HepG2 (cell line): Measurements from ENCODE around the gene CDK15.

Experiments
- CTCF ChIP-seq: sonication (generic); formaldehyde crosslinking; IDR thresholded peaks from 2 replicates; pipeline ENCODE4 v1.5.0; 2020; ENCODE audit warnings: mild to moderate bottlenecking, missing genetic modification reagents, moderate library complexity
- IRF1 ChIP-seq: sonication (generic); formaldehyde crosslinking; IDR thresholded peaks from 2 replicates; pipeline ENCODE4 v1.4.0; 2020; ENCODE audit warnings: low read depth, mild to moderate bottlenecking, missing genetic modification reagents
- JUND ChIP-seq: sonication (generic); formaldehyde crosslinking; IDR thresholded peaks from 2 replicates; pipeline ENCODE4 v1.8.0; 2022; ENCODE audit warnings: mild to moderate bottlenecking, missing genetic modification reagents
- MYNN ChIP-seq: sonication (generic); formaldehyde crosslinking; IDR thresholded peaks from 2 replicates; pipeline ENCODE4 v1.4.0; 2020; ENCODE audit warnings: mild to moderate bottlenecking, low read depth, missing genetic modification reagents
- POLR2AphosphoS5 ChIP-seq: IDR thresholded peaks from 2 replicates; pipeline ENCODE4 v1.6.1; 2012; ENCODE audit warnings: low read depth, low read length
- TBP ChIP-seq: sonication (generic); formaldehyde crosslinking; IDR thresholded peaks from 2 replicates; pipeline ENCODE4 v1.5.0; 2020; ENCODE audit warnings: missing genetic modification reagents
- ZFX ChIP-seq: sonication (generic); formaldehyde crosslinking; IDR thresholded peaks from 2 replicates; pipeline ENCODE4 v1.4.0; 2020; ENCODE audit warnings: mild to moderate bottlenecking, low read depth, missing genetic modification reagents, moderate library complexity
- ZNF317 ChIP-seq: sonication (generic); formaldehyde crosslinking; IDR thresholded peaks from 2 replicates; pipeline ENCODE4 v1.5.0; 2020; ENCODE audit warnings: mild to moderate bottlenecking, missing genetic modification reagents
- ZNF660 ChIP-seq: sonication (generic); formaldehyde crosslinking; IDR thresholded peaks from 2 replicates; pipeline ENCODE4 v1.5.1; 2020; ENCODE audit warnings: mild to moderate bottlenecking, low read depth, missing genetic modification reagents, borderline replicate concordance
- ZNF747 ChIP-seq: sonication (generic); formaldehyde crosslinking; IDR thresholded peaks from 2 replicates; pipeline ENCODE4 v1.8.1; 2023; ENCODE audit warnings: missing genetic modification reagents, mild to moderate bottlenecking, borderline replicate concordance
- TF ChIP-seq, protein P1 (sequence below), 2 experiments: sonication (generic) in 1 of 2; formaldehyde crosslinking in 1 of 2; IDR thresholded peaks; 2 replicates each; pipeline versions ENCODE4 v1.5.1 to v1.6.1; 2011 to 2020; ENCODE audit warnings: borderline replicate concordance in 1 of 2, low read depth in 1 of 2, low read length in 1 of 2, mild to moderate bottlenecking in 1 of 2, missing genetic modification reagents in 1 of 2, moderate library complexity in 1 of 2

- TF ChIP-seq ZFX (CRISPR knock-in tag) (no peak), TBP (CRISPR knock-in tag) (no peak), CTCF (CRISPR knock-in tag) (no peak), IRF1 (CRISPR knock-in tag) (no peak), ZNF317 (CRISPR knock-in tag) (no peak), ZNF660 (CRISPR knock-in tag) (no peak), ZNF747 (no peak), MYNN (CRISPR knock-in tag) (no peak), POLR2AphosphoS5 (no peak), JUND (CRISPR knock-in tag) (no peak)
- TF ChIP-seq, protein P1, sequence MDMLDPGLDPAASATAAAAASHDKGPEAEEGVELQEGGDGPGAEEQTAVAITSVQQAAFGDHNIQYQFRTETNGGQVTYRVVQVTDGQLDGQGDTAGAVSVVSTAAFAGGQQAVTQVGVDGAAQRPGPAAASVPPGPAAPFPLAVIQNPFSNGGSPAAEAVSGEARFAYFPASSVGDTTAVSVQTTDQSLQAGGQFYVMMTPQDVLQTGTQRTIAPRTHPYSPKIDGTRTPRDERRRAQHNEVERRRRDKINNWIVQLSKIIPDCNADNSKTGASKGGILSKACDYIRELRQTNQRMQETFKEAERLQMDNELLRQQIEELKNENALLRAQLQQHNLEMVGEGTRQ (IDR thresholded peaks at IDR 0.05; ENCODE audit: low read depth, low read length): no peak
- TF ChIP-seq, protein P1 (CRISPR knock-in tag; IDR thresholded peaks at IDR 0.05; ENCODE audit: borderline replicate concordance): no peak
These were observed 86.2 kb downstream of the CDK15 start for GRCh38 chr2:201892516-201892915.
